Tibial artery (tissue), 4 donors: Measurements from ENCODE around the gene KAT6B.

Experiments used
- DNase-seq, 2 donors: peaks; one replicate each; pipeline ENCODE4 v3.0.0-alpha.2; 2019
- H3K27ac ChIP-seq, 2 donors: fragments of 200-600 bp; sonication (generic) in 1 of 2; 1 replicate in 1 of 2; 2 replicates in 1 of 2; pipeline ENCODE4 v1.5.1; 2018 to 2019; ENCODE audit warnings: mild to moderate bottlenecking in 1 of 2
- H3K27me3 ChIP-seq, 2 donors: fragments of 200-600 bp; sonication (generic) in 1 of 2; one replicate each; pipeline versions ENCODE4 v1.5.1 to v1.6.0; 2016 to 2019
- H3K36me3 ChIP-seq, 3 donors: fragments of 200-600 bp; sonication (generic) in 2 of 3; one replicate each; pipeline ENCODE4 v1.5.1; 2016 to 2019; ENCODE audit warnings: mild to moderate bottlenecking in 2 of 3
- H3K4me1 ChIP-seq, 4 donors: fragments of 200-600 bp; sonication (generic) in 2 of 4; 1 replicate in 3 of 4; 2 replicates in 1 of 4; pipeline ENCODE4 v1.5.1; 2016 to 2019
- H3K4me3 ChIP-seq, 2 donors: fragments of 200-600 bp; sonication (generic) in 1 of 2; 1 replicate in 1 of 2; 2 replicates in 1 of 2; pipeline ENCODE4 v1.5.1; 2018 to 2019; ENCODE audit warnings: mild to moderate bottlenecking in 2 of 2
- H3K9me3 ChIP-seq, 3 donors: fragments of 200-600 bp; sonication (generic) in 1 of 3; one replicate each; pipeline ENCODE4 v1.5.1; 2016 to 2019
- intact Hi-C: fragments of 100-400 bp; cut with DNase I; formaldehyde crosslinking; loops from one replicate; pipeline ENCODE4 v1.15.0; 2023; ENCODE audit warnings: low total_unique reads
- TF ChIP-seq, protein P1 (sequence below), 2 experiments: fragments of 200-600 bp in 1 of 2; fragments of 450-650 bp in 1 of 2; IDR thresholded peaks; one replicate each; pipeline ENCODE4 v1.5.1; 2017 to 2019; ENCODE audit warnings: antibody characterized with exemption in 2 of 2, mild to moderate bottlenecking in 1 of 2, moderate library complexity in 1 of 2

KAT6B gene

DNA sequence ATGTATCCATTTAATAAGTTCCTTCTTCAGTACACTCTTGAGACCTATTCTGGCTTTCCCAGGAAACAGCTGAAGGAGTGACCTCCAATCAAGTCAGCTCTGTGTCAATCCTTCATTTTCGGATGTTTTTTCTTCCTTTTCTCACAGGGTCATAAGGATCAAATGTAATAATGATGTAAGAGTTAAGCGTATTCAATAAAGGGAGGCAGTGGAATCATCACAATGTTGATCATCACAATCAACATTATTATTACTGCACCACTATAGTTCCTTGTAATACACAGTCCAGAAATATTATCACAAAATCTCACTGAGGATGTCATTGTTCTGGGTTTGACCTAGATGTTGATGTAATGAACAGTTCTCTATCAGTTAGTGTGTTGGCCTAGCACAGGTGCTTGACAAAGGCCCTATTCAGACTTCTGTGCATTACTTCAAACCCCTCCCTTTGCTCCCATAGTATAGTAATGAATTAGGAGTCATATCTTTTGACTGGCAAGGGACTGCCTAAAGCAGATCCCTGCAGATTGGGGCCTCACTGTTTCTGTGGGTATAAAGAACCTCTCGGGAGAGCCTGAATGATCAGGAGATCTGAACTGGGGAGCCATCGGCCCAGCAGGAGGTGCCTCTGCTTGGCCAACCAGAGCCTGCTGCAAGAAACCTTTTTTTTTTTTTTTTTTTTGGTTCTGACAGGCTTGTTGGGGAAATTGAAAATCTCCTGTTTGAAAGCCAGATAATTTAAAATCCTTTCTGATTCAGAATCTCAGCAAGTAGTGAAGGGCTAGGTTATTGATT is 100.6 kb downstream of the KAT6B start:
- no peak for DNase-seq
- Histone ChIP-seq H3K27ac (no peak overlapping the region), H3K9me3 (no peaks in the 10 kb centered on the region), H3K27me3 (no peaks in the 10 kb centered on the region), H3K4me3 (no peak overlapping the region), H3K4me1 (peaks cover 0 to 79% (median 30%) of the 10 kb centered on the region in 4 donors), H3K36me3 (no peaks in the 10 kb centered on the region)
- intact Hi-C loops: no loop called here
- TF ChIP-seq, protein P1, sequence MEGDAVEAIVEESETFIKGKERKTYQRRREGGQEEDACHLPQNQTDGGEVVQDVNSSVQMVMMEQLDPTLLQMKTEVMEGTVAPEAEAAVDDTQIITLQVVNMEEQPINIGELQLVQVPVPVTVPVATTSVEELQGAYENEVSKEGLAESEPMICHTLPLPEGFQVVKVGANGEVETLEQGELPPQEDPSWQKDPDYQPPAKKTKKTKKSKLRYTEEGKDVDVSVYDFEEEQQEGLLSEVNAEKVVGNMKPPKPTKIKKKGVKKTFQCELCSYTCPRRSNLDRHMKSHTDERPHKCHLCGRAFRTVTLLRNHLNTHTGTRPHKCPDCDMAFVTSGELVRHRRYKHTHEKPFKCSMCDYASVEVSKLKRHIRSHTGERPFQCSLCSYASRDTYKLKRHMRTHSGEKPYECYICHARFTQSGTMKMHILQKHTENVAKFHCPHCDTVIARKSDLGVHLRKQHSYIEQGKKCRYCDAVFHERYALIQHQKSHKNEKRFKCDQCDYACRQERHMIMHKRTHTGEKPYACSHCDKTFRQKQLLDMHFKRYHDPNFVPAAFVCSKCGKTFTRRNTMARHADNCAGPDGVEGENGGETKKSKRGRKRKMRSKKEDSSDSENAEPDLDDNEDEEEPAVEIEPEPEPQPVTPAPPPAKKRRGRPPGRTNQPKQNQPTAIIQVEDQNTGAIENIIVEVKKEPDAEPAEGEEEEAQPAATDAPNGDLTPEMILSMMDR (IDR thresholded peaks at IDR 0.05): no peak

DNA sequence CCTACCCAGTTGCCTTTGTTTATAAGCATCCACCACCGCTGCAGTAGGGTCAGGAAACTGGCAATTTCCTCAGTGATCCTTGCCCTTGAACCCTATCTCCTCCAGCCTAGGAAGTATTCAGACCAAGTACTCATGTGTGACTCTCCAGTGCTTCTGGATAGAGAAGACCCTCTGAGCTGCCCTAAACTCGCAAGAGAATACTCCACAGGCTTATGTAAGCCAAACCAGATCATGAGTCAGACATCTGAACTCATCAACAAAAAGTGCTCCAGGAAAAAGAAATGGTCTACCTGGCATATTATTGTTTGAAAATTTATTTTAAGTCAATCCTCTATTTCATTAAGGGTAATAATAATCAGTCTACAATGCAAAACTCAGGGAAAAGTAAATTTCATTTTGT is 101.3 kb downstream of the KAT6B start:
- Histone ChIP-seq H3K27ac (no peak overlapping the region), H3K4me3 (no peak overlapping the region), H3K36me3 (no peaks in the 10 kb centered on the region), H3K27me3 (no peaks in the 10 kb centered on the region), H3K9me3 (no peaks in the 10 kb centered on the region), H3K4me1 (peaks cover 0 to 75% (median 32%) of the 10 kb centered on the region in 4 donors)
- intact Hi-C loops: no loop called here
- no peak for DNase-seq
- TF ChIP-seq, protein P1 (IDR thresholded peaks at IDR 0.05): no peak

DNA sequence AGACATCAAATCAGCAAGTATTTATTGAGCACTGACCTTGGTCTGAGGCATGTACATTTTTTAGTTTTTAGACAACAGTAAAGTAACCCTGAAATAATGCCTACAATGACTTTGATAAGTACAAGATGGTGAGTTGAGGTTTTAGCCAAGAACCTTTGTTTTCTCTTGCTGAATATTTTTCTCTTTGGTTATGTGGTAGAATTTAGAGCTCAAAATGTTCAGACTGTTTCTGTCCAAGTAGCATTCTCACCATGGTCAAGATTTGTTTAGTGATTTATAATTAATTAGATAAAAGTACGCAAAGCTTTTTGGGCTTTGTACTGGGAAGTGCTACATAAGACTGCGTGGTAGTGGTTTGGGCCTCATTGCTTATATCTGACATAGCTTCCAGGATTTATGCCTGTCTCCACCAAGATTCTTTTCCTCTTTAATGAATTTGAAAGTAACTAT is 102.4 kb downstream of the KAT6B start:
- Histone ChIP-seq H3K27me3 (no peaks in the 10 kb centered on the region), H3K36me3 (no peaks in the 10 kb centered on the region), H3K27ac (peak overlapping the region; percentile 37 to 49), H3K4me3 (no peak overlapping the region), H3K4me1 (peaks cover 0 to 70% (median 32%) of the 10 kb centered on the region in 4 donors), H3K9me3 (no peaks in the 10 kb centered on the region)
- intact Hi-C loops: no loop called here
- no peak for DNase-seq
- TF ChIP-seq, protein P1 (IDR thresholded peaks at IDR 0.05): no peak

DNA sequence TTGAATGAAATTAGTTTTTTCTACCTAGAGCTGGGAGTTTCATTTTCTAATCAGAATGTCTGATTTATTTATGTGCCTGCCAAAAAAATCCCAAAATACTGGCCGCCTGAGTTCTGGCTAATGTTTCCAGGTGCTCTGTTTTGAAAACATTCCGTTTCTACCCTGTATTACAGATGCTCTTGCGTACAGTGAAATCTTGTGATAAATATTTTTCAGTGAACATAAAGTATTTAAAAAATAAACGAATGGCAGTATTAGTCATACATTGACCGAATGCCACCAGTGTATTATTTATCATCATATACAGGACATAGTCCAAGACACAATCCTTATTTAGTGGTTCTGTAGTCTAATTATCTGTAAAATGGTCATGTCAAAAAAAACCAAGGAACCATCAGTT is 102.8 kb downstream of the KAT6B start:
- Histone ChIP-seq H3K27ac (peak overlapping the region; percentile 37 to 49), H3K36me3 (no peaks in the 10 kb centered on the region), H3K4me1 (peaks cover 0 to 66% (median 29%) of the 10 kb centered on the region in 4 donors), H3K4me3 (no peak overlapping the region), H3K27me3 (no peaks in the 10 kb centered on the region), H3K9me3 (no peaks in the 10 kb centered on the region)
- TF ChIP-seq, protein P1 (IDR thresholded peaks at IDR 0.05): no peak
- intact Hi-C loops: no loop called here
- no peak for DNase-seq

DNA sequence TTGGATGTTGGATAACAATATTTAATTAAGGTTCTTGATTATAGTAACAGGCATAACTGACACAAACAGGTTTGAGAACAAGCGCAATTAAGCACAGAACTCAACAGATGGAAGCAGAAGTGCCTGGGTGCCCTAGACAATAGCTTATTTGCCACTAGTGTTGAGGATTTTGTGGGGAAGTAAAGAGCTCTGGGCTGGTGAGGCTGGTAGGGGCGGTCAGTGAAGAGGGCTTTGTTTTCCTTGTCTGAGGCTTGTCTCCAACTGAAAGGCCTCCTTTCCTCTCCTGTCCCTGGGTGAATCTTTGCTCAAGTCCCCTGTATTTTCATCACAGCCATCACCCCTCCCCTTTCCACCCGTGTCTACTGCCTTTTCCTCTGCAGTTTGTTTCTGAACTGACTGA is 104.6 kb downstream of the KAT6B start:
- no peak for DNase-seq
- TF ChIP-seq, protein P1 (IDR thresholded peaks at IDR 0.05): no peak
- H3K9me3 ChIP-seq: no peaks in the 10 kb centered on the region
- H3K4me3 ChIP-seq: no peak overlapping the region
- intact Hi-C loops: no loop called here
- no peak overlapping the region for H3K27ac ChIP-seq
- H3K27me3 ChIP-seq: no peaks in the 10 kb centered on the region
- no peaks in the 10 kb centered on the region for H3K36me3 ChIP-seq
- H3K4me1 ChIP-seq: peaks cover 0 to 55% (median 22%) of the 10 kb centered on the region in 4 donors
